Uterus (tissue), 2 donors: Measurements from ENCODE around the gene IGF1R.

Source experiments
- CTCF ChIP-seq, 4 experiments: fragments of 200-600 bp in 2 of 4; fragments of 450-650 bp in 2 of 4; sonication (generic) in 2 of 4; IDR thresholded peaks; one replicate each; pipeline ENCODE4 v1.5.1; 2016 to 2019; ENCODE audit warnings: antibody characterized with exemption in 4 of 4, mild to moderate bottlenecking in 2 of 4, moderate library complexity in 1 of 4
- POLR2A ChIP-seq, 2 donors: fragments of 450-650 bp; IDR thresholded peaks; one replicate each; pipeline ENCODE4 v1.6.1; 2016; ENCODE audit warnings: antibody characterized with exemption in 2 of 2, mild to moderate bottlenecking in 1 of 2, moderate library complexity in 1 of 2

- no peak for TF ChIP-seq CTCF (IDR thresholded peaks at IDR 0.05)
- no peak for TF ChIP-seq POLR2A (IDR thresholded peaks at IDR 0.05)
Measured at GRCh38 chr15:98765610-98766009, 117.3 kb downstream of the IGF1R start.
